Astrocyte of the cerebellum (primary cell): ENCODE results near the gene ADAMTS2.
"Not testable (repeated sequence)": the region's sequence is repeated elsewhere in the genome, so short reads cannot be mapped to it uniquely, and the experiment has no call there.

Experiments used
- DNase-seq: peaks from one replicate; pipeline ENCODE4 v3.0.0-alpha.2; 2011; ENCODE audit warnings: low read depth
- H3K4me3 ChIP-seq: 2 replicates; pipeline ENCODE4 v1.5.1; 2011; ENCODE audit warnings: mild to moderate bottlenecking, low read depth, low read length, moderate library complexity
- in situ Hi-C: cut with HindIII; loops from 2 replicates; pipeline ENCODE4 v1.10.0; 2017; ENCODE audit warnings: low sequenced_read_pairs
- TF ChIP-seq, protein P1 (sequence below): IDR thresholded peaks from 2 replicates; pipeline ENCODE4 v1.5.1; 2012; ENCODE audit warnings: low read length, low read depth, moderate library complexity, mild to moderate bottlenecking; ENCODE audit errors: missing control alignments

The ADAMTS2 gene

GRCh38 chr5:179287071-179287470 lies 58.2 kb downstream of the ADAMTS2 start:
- TF ChIP-seq, protein P1, sequence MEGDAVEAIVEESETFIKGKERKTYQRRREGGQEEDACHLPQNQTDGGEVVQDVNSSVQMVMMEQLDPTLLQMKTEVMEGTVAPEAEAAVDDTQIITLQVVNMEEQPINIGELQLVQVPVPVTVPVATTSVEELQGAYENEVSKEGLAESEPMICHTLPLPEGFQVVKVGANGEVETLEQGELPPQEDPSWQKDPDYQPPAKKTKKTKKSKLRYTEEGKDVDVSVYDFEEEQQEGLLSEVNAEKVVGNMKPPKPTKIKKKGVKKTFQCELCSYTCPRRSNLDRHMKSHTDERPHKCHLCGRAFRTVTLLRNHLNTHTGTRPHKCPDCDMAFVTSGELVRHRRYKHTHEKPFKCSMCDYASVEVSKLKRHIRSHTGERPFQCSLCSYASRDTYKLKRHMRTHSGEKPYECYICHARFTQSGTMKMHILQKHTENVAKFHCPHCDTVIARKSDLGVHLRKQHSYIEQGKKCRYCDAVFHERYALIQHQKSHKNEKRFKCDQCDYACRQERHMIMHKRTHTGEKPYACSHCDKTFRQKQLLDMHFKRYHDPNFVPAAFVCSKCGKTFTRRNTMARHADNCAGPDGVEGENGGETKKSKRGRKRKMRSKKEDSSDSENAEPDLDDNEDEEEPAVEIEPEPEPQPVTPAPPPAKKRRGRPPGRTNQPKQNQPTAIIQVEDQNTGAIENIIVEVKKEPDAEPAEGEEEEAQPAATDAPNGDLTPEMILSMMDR = no peak
- no peak for DNase-seq
- in situ Hi-C loops = no loop called here
- H3K4me3 ChIP-seq = no peak overlapping the region

DNA sequence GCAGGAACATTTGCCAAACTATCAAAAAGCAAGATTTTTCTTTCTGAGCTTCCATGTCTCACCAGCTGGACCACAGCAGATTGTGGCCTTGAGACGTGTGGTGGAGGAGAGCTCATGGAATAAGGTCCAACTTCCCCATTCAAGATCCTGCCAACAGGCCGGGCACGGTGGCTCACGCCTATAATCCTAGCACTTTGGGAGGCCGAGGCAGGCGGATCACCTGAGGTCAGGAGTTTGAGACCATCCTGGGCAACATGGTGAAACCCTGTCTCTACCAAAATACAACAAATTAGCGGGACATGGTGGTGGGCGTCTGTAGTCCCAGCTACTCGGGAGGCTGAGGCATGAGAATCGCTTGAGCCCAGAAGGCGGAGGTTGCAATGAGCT lies 59.5 kb downstream of the ADAMTS2 start:
- in situ Hi-C loops, DNase-seq, H3K4me3 ChIP-seq: not testable (repeated sequence)

- in situ Hi-C loops = no loop called here
- DNase-seq = no peak
- TF ChIP-seq, protein P1 = no peak
- H3K4me3 ChIP-seq = no peak overlapping the region
Measured at GRCh38 chr5:179284751-179285631, 60.3 kb downstream of the ADAMTS2 start.

DNA sequence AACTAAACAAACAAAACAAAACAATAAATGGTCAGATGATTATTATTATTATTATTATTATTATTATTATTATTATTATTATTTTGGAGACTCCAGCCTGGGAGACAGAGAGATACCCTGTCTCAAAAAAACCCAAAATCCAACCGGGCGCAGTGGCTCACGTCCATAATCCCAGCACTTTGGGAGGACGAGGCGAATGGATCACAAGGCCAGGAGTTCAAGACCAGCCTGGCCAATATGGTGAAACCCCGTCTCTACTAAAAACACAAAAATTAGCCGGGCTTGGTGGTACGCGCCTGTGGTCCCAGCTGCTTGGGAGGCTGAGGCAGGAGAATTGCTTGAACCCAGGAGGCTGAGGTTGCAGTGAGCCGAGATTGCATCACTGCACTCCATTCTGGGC lies 61.4 kb downstream of the ADAMTS2 start:
- DNase-seq, in situ Hi-C loops, H3K4me3 ChIP-seq: not testable (repeated sequence)

DNA sequence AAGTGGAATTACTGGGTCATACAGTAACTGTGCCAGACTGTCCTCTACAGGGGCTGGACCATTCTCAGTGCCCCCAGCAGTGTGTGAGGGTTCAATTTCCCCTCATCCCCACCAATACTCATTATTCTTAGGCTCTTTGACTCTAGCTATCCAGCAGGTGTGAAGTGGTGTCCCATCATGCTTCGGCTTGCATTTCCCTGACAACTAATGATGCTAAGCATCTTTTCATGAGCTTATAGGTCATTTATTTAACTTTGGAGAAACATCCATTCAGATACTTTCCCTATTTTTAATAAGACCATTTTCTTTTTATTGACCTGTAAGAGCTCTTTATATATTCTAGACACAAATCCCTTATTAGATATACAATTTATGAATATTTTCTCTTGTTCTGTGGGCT lies 63.6 kb downstream of the ADAMTS2 start:
- TF ChIP-seq, protein P1 = no peak
- in situ Hi-C loops = no loop called here
- H3K4me3 ChIP-seq = no peak overlapping the region
- no peak for DNase-seq

DNA sequence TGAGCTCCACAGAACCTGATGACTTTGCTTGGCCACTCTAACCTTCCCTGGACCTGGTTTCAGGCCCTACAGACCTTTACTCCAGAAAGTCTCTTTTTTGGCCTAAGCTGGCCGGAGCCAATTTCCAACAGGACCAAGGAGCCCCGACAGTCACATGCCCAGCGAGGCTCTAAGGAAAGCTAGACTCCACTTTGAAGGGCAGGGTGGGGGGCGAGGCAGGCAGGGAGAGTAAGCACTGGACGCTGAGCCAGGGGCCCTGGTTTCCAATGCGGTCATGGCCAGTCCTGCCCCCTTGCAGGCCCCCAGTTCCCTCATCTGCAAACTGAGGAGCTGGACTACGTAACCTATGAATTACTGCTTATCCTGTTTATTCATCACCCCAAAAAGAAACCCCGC lies 65.2 kb downstream of the ADAMTS2 start:
- in situ Hi-C loops = no loop called here
- H3K4me3 ChIP-seq = no peak overlapping the region
- no peak for DNase-seq
- TF ChIP-seq, protein P1 = no peak

GRCh38 chr5:179279347-179280094 lies 65.7 kb downstream of the ADAMTS2 start:
- no peak for DNase-seq
- H3K4me3 ChIP-seq = no peak overlapping the region
- in situ Hi-C loops = no loop called here
- TF ChIP-seq, protein P1 = no peak
